ENCODE data around the gene MYBPC3. TPM values are rescaled to one million over a fixed set of nuclear protein-coding genes. Genes with fewer than 3 reads are reported as not detected.

Gene MYBPC3
- total RNA-seq, 1 donor from 2014 or later: not detected

- no peaks in the 10 kb centered on the region for H3K9me3 Mint-ChIP-seq (ENCODE audit: low read depth)
- no peaks in the 10 kb centered on the region for H3K27me3 Mint-ChIP-seq (ENCODE audit: low read depth)
- H3K4me1 Mint-ChIP-seq (ENCODE audit: low read depth): no peaks in the 10 kb centered on the region
- no peaks in the 10 kb centered on the region for H3K36me3 Mint-ChIP-seq (ENCODE audit: low read depth)
- no peak for TF ChIP-seq CTCF (IDR thresholded peaks at IDR 0.05)
- no peak for DNase-seq (ENCODE audit: low spot score)
- no peak overlapping the region for H3K4me3 Mint-ChIP-seq (ENCODE audit: unreplicated experiment)
- no peak overlapping the region for H3K27ac Mint-ChIP-seq (ENCODE audit: unreplicated experiment)
Observed at GRCh38 chr11:47376525-47377371, 24.2 kb upstream of the MYBPC3 start.

GRCh38 chr11:47376107-47376524, 23.6 kb upstream of the MYBPC3 start:
- H3K27ac Mint-ChIP-seq (ENCODE audit: unreplicated experiment): no peak overlapping the region
- TF ChIP-seq CTCF (IDR thresholded peaks at IDR 0.05): no peak
- H3K27me3 Mint-ChIP-seq (ENCODE audit: low read depth): no peaks in the 10 kb centered on the region
- no peak overlapping the region for H3K4me3 Mint-ChIP-seq (ENCODE audit: unreplicated experiment)
- no peaks in the 10 kb centered on the region for H3K4me1 Mint-ChIP-seq (ENCODE audit: low read depth)
- H3K9me3 Mint-ChIP-seq (ENCODE audit: low read depth): no peaks in the 10 kb centered on the region
- no peak for DNase-seq (ENCODE audit: low spot score)
- H3K36me3 Mint-ChIP-seq (ENCODE audit: low read depth): no peaks in the 10 kb centered on the region

DNA sequence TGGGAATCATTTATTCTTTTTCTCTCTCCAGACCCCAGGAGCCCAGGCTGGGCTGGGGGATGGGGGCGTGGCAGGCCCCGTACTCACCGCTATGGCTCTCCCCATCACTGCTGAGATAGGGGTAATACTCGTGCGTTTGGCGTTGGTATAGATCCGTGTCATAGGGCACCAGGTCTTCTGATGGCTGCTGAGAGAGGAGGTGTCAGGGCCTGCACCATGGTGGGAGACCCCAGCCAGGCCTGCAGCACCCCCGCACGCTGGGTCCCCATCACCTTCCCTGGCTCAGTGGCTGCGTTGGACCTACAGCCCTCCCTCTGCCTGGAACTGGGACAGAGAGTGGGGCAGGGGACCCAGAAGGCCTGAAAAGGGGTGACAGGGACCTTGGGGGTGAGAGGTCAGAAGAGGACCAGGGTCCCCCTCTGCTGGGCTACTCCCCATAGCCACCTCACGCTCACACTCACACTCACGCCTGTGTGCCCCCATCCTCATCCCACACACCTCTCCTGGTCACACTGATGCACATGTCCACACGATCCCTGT, 23.1 kb upstream of the MYBPC3 start:
- no peaks in the 10 kb centered on the region for H3K9me3 Mint-ChIP-seq (ENCODE audit: low read depth)
- no peak overlapping the region for H3K27ac Mint-ChIP-seq (ENCODE audit: unreplicated experiment)

GRCh38 chr11:47375020-47375419, 22.5 kb upstream of the MYBPC3 start:
- Mint-ChIP-seq H3K9me3 (ENCODE audit: low read depth) (no peaks in the 10 kb centered on the region), H3K36me3 (ENCODE audit: low read depth) (no peaks in the 10 kb centered on the region), H3K27me3 (ENCODE audit: low read depth) (no peaks in the 10 kb centered on the region), H3K4me3 (ENCODE audit: unreplicated experiment) (no peak overlapping the region), H3K27ac (ENCODE audit: unreplicated experiment) (no peak overlapping the region), H3K4me1 (ENCODE audit: low read depth) (no peaks in the 10 kb centered on the region)
- DNase-seq (ENCODE audit: low spot score): no peak
- no peak for TF ChIP-seq CTCF (IDR thresholded peaks at IDR 0.05)

More for the DNA sequence above, 23.1 kb upstream of the MYBPC3 start:
- DNase-seq (ENCODE audit: low spot score): no peak
- H3K4me3 Mint-ChIP-seq (ENCODE audit: unreplicated experiment): no peak overlapping the region
- no peaks in the 10 kb centered on the region for H3K27me3 Mint-ChIP-seq (ENCODE audit: low read depth)
- TF ChIP-seq CTCF (IDR thresholded peaks at IDR 0.05): no peak
- no peaks in the 10 kb centered on the region for H3K4me1 Mint-ChIP-seq (ENCODE audit: low read depth)
- no peaks in the 10 kb centered on the region for H3K36me3 Mint-ChIP-seq (ENCODE audit: low read depth)

GRCh38 chr11:47374720-47375019, 22.2 kb upstream of the MYBPC3 start:
- H3K4me3 Mint-ChIP-seq (ENCODE audit: unreplicated experiment): no peak overlapping the region
- H3K27ac Mint-ChIP-seq (ENCODE audit: unreplicated experiment): no peak overlapping the region

More at GRCh38 chr11:47374720-47375019, 22.2 kb upstream of the MYBPC3 start:
- DNase-seq (ENCODE audit: low spot score): no peak
- Mint-ChIP-seq H3K4me1 (ENCODE audit: low read depth) (no peaks in the 10 kb centered on the region), H3K9me3 (ENCODE audit: low read depth) (no peaks in the 10 kb centered on the region), H3K27me3 (ENCODE audit: low read depth) (no peaks in the 10 kb centered on the region), H3K36me3 (ENCODE audit: low read depth) (no peaks in the 10 kb centered on the region)
- no peak for TF ChIP-seq CTCF (IDR thresholded peaks at IDR 0.05)

Data from chondrocyte (in vitro differentiated cells).